Lower lobe of right lung (tissue), 2 donors: Measurements from ENCODE around the gene TOX2. TPM values are rescaled to one million over a fixed set of nuclear protein-coding genes. Genes with fewer than 3 reads are reported as not detected.

ENCODE experiments used
- ATAC-seq, 2 donors: fragments of 200-7000 bp; cut with Tn5 transposase; one replicate each; pipeline ENCODE4 v1.9.1; 2020 to 2022; ENCODE audit warnings: mild to moderate bottlenecking in 2 of 2, moderate library complexity in 2 of 2
- DNase-seq: peaks from one replicate; pipeline ENCODE4 v3.0.0-alpha.2; 2020
- H3K27ac ChIP-seq: fragments of 200-600 bp; one replicate; pipeline ENCODE4 v1.8.0; 2022
- H3K27me3 ChIP-seq: fragments of 200-600 bp; one replicate; pipeline ENCODE4 v1.8.0; 2022; ENCODE audit warnings: low read depth
- H3K36me3 ChIP-seq: fragments of 200-600 bp; one replicate; pipeline ENCODE4 v1.8.0; 2022; ENCODE audit warnings: mild to moderate bottlenecking
- H3K4me1 ChIP-seq: fragments of 200-600 bp; one replicate; pipeline ENCODE4 v1.8.0; 2022
- H3K4me3 ChIP-seq: fragments of 200-600 bp; one replicate; pipeline ENCODE4 v1.8.0; 2022; ENCODE audit warnings: mild to moderate bottlenecking
- H3K9me3 ChIP-seq: fragments of 200-600 bp; one replicate; pipeline ENCODE4 v1.8.0; 2022
- CTCF ChIP-seq: fragments of 200-600 bp; IDR thresholded peaks from one replicate; pipeline ENCODE4 v1.8.0; 2022; ENCODE audit warnings: antibody characterized with exemption, mild to moderate bottlenecking
- intact Hi-C: fragments of 100-400 bp; cut with DNase I; formaldehyde crosslinking; loops from one replicate; pipeline ENCODE4 v1.11.0; 2022
- total RNA-seq: library from RNA; stranded (reverse); fragmentation: NEBNext Ultra II Directional; extraction: Animal tissue kit (Norgen Biotek cat#: 25700); gene quantifications from one replicate; pipeline ENCODE4 v1.2.1, GENCODE V29; 2021
- donor health status: DM: no; HTN: yes; CAD: no; lungs with severe emphysema.

The TOX2 gene
- total RNA-seq, 1 donor from 2014 or later = 16.3 TPM

- Histone ChIP-seq H3K4me1 (peaks cover 23% of the 10 kb centered on the region), H3K36me3 (no peaks in the 10 kb centered on the region), H3K4me3 (no peak overlapping the region), H3K27ac (no peak overlapping the region), H3K27me3 (no peaks in the 10 kb centered on the region), H3K9me3 (no peaks in the 10 kb centered on the region)
- intact Hi-C loops = no loop called here
- no peak for TF ChIP-seq CTCF
- ATAC-seq = no peak
- DNase-seq = no peak
These were observed 66.9 kb downstream of the TOX2 start for GRCh38 chr20:43981540-43981939.

DNA sequence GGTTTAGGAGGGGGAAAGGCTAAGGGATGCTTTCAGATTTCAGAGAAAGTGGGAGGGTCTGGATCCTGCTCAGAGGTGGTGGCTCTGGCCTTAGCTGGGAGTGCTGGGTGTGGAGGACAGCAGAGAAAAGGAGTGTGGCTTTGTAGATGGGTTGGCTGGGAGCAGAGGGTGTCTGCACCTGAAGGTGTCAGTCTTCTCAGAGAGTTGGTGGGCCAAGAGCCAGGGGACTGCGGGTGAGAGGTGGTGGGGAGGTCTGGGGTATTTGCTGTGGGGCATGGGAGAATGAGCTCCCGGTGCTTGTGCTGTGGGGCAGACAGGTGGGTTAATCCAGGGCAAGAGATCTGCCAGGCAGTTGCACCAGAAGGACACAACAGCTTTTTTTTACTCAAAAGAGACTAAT lies 67.4 kb downstream of the TOX2 start:
- Histone ChIP-seq H3K4me1 (peaks cover 23% of the 10 kb centered on the region), H3K27ac (no peak overlapping the region), H3K27me3 (no peaks in the 10 kb centered on the region), H3K36me3 (no peaks in the 10 kb centered on the region), H3K4me3 (no peak overlapping the region), H3K9me3 (no peaks in the 10 kb centered on the region)
- no peak for TF ChIP-seq CTCF
- no peak for DNase-seq
- no peak for ATAC-seq
- intact Hi-C loops = no loop called here

GRCh38 chr20:43982886-43983285 lies 68.2 kb downstream of the TOX2 start:
- intact Hi-C loops = no loop called here
- H3K4me1 ChIP-seq = peaks cover 23% of the 10 kb centered on the region
- TF ChIP-seq CTCF = no peak
- no peaks in the 10 kb centered on the region for H3K9me3 ChIP-seq
- H3K27ac ChIP-seq = no peak overlapping the region
- no peak overlapping the region for H3K4me3 ChIP-seq
- H3K36me3 ChIP-seq = no peaks in the 10 kb centered on the region
- ATAC-seq (no peak), DNase-seq (no peak)
- H3K27me3 ChIP-seq = no peaks in the 10 kb centered on the region

- DNase-seq (no peak), ATAC-seq (peak in 1 of 2 donors; percentile 9)
- no peak overlapping the region for H3K27ac ChIP-seq
- intact Hi-C loops = no loop called here
- H3K4me1 ChIP-seq = peaks cover 23% of the 10 kb centered on the region
- no peaks in the 10 kb centered on the region for H3K27me3 ChIP-seq
- H3K9me3 ChIP-seq = no peaks in the 10 kb centered on the region
- no peaks in the 10 kb centered on the region for H3K36me3 ChIP-seq
- no peak overlapping the region for H3K4me3 ChIP-seq
- peak; percentile 29 for TF ChIP-seq CTCF
These were observed 68.7 kb downstream of the TOX2 start for GRCh38 chr20:43983359-43983758.

DNA sequence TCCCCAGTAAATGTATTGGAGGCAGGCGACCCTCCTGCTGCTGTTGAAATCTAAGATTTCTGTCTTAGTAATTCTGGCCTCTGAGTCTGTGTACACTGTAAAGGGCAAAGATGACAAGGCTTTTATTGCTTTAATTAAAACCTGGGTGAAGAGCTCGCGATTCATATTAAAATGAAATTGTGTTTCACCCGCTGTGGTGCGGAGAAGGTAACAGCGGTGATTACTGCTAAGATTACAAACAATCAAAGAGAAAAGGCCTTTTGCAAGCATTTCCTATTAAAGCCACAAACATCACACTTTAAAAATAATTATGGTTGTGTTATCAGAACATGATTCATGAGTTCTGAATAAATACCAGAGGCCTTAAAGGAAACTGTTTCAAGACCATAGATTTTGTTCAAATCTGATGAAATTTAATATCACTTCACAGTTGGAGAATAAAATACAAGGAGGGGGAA lies 69.3 kb downstream of the TOX2 start:
- no peak for ATAC-seq
- H3K27ac ChIP-seq = no peak overlapping the region
- no peak for TF ChIP-seq CTCF
- intact Hi-C loops = no loop called here
- no peaks in the 10 kb centered on the region for H3K9me3 ChIP-seq
- no peaks in the 10 kb centered on the region for H3K36me3 ChIP-seq
- DNase-seq = no peak
- peaks cover 23% of the 10 kb centered on the region for H3K4me1 ChIP-seq
- H3K27me3 ChIP-seq = no peaks in the 10 kb centered on the region
- H3K4me3 ChIP-seq = no peak overlapping the region

DNA sequence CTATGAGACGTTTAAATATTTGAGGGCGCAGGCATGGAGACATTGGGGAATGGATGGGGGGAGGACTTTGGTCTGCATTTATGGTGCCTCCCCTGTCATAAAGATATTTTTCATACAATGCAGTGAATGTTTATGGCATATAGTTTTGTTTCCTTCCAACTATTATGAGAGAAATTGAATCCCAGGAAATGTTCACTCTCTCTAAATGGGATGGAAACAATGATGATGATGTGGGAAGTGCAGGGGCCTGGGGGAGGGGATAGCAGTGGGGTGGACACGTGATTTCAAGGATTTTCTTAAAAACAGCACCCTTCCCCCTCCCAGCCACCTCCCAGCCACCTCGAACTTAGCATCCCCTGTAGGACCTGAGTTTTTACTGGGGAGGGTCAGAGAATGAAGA lies 69.9 kb downstream of the TOX2 start:
- ATAC-seq (no peak), DNase-seq (no peak)
- intact Hi-C loops = no loop called here
- H3K27me3 ChIP-seq = no peaks in the 10 kb centered on the region
- peaks cover under 1% of the 10 kb centered on the region for H3K9me3 ChIP-seq
- H3K27ac ChIP-seq = peak overlapping the region; percentile 14
- H3K4me3 ChIP-seq = no peak overlapping the region
- peaks cover 23% of the 10 kb centered on the region for H3K4me1 ChIP-seq
- no peak for TF ChIP-seq CTCF
- no peaks in the 10 kb centered on the region for H3K36me3 ChIP-seq
